Endothelial cell of umbilical vein (primary cell): ENCODE data around the gene CHCHD3. TPM values are rescaled to one million over a fixed set of nuclear protein-coding genes. Genes with fewer than 3 reads are reported as not detected.

Experiments
- BruUV-seq: library from RNA; stranded (reverse); fragments of 400-500 nt; replicated peaks from 2 replicates; lab custom pipeline; 2021; lab: Mats Ljungman, UMichigan
- CTCF ChIA-PET: fragments of 300-600, 350-600 bp; sonication (Branson Sonifier 250); formaldehyde crosslinking; loops from one replicate; lab custom pipeline; 2021; ENCODE audit warnings: antibody characterized with exemption, inconsistent platforms; lab: Charles Lee
- POLR2A ChIA-PET: fragments of 300-600, 350-600 bp; sonication (Branson Sonifier 250); formaldehyde crosslinking; loops from one replicate; lab custom pipeline; 2021; ENCODE audit warnings: antibody characterized with exemption, inconsistent platforms; lab: Charles Lee
- DNase-seq: peaks from one replicate; pipeline ENCODE4 v3.0.0-alpha.2; 2011; ENCODE audit warnings: low read depth, low spot score
- FAIRE-seq: peaks from 2 replicates; lab custom pipeline; 2011; peaks lifted over from hg19 to GRCh38; lab: Jason Lieb, UNC
- H2AFZ ChIP-seq: 2 replicates; pipeline ENCODE4 v1.6.0; 2012; ENCODE audit warnings: low read depth, low read length, control low read depth, inconsistent platforms
- H3K27ac ChIP-seq: 2 replicates; pipeline ENCODE4 v1.5.1; 2011; ENCODE audit warnings: low read depth, mild to moderate bottlenecking, control low read depth, low read length, moderate library complexity; ENCODE audit not compliant: insufficient read depth
- H3K27me3 ChIP-seq, 2 experiments: 2 replicates each; pipeline versions ENCODE4 v1.6.0 to v1.6.1; 2011; ENCODE audit warnings: low read length in 2 of 2, mixed read lengths in 1 of 2; ENCODE audit not compliant: control insufficient read depth in 2 of 2, insufficient read depth in 2 of 2
- H3K36me3 ChIP-seq, 2 experiments: 2 replicates in 1 of 2; 3 replicates in 1 of 2; pipeline ENCODE4 v1.5.1; 2011; ENCODE audit warnings: low read length in 2 of 2, mild to moderate bottlenecking in 1 of 2, moderate library complexity in 1 of 2; ENCODE audit not compliant: control insufficient read depth in 2 of 2, insufficient read depth in 2 of 2; ENCODE audit errors: extremely low read depth in 1 of 2
- H3K4me1 ChIP-seq: 3 replicates; pipeline ENCODE4 v1.5.1; 2011; ENCODE audit warnings: mild to moderate bottlenecking, low read length; ENCODE audit not compliant: control insufficient read depth, insufficient read depth; ENCODE audit errors: extremely low read depth
- H3K4me2 ChIP-seq: 2 replicates; pipeline ENCODE4 v1.6.1; 2011; ENCODE audit warnings: low read length, control low read depth, mixed read lengths; ENCODE audit not compliant: insufficient read depth
- H3K4me3 ChIP-seq, 3 experiments: fragments of 200-600 bp in 1 of 3; sonication (generic), shearing (Covaris generic) in 1 of 3; replicated peaks in 1 of 3; 2 replicates each; pipeline ENCODE4 v1.5.1; 2011 to 2016; ENCODE audit warnings: control low read depth in 3 of 3, low read length in 3 of 3, mild to moderate bottlenecking in 2 of 3, inconsistent platforms in 1 of 3, low read depth in 1 of 3, moderate library complexity in 1 of 3; ENCODE audit not compliant: insufficient read depth in 1 of 3
- H3K79me2 ChIP-seq: 2 replicates; pipeline ENCODE4 v1.6.0; 2012; ENCODE audit warnings: low read length, inconsistent platforms; ENCODE audit not compliant: control insufficient read depth, insufficient read depth
- H3K9ac ChIP-seq: replicated peaks from 2 replicates; pipeline ENCODE3; 2011; ENCODE audit warnings: low read length, control low read depth; ENCODE audit not compliant: insufficient read depth; ENCODE audit errors: extremely low read depth
- H3K9me1 ChIP-seq: replicated peaks from 3 replicates; pipeline ENCODE4 v1.6.0; 2011; ENCODE audit warnings: mild to moderate bottlenecking, low read length; ENCODE audit not compliant: control insufficient read depth, insufficient read depth; ENCODE audit errors: extremely low read depth
- H3K9me3 ChIP-seq: replicated peaks from 2 replicates; pipeline ENCODE4 v1.5.1; 2012; ENCODE audit warnings: low read length, inconsistent platforms; ENCODE audit not compliant: control insufficient read depth, insufficient read depth
- H4K20me1 ChIP-seq: replicated peaks from 2 replicates; pipeline ENCODE3; 2011; ENCODE audit warnings: mild to moderate bottlenecking, low read length; ENCODE audit not compliant: control insufficient read depth, insufficient read depth; ENCODE audit errors: extremely low read depth
- EZH2 ChIP-seq: IDR thresholded peaks from 2 replicates; pipeline ENCODE4 v1.6.1; 2012; ENCODE audit warnings: borderline replicate concordance, low read depth, mild to moderate bottlenecking, moderate library complexity, low read length, inconsistent platforms; ENCODE audit not compliant: severe bottlenecking
- FOS ChIP-seq: IDR thresholded peaks from 2 replicates; pipeline ENCODE4 v1.6.1; 2011; ENCODE audit warnings: mild to moderate bottlenecking, low read length, moderate library complexity, borderline replicate concordance; ENCODE audit not compliant: insufficient read depth
- JUN ChIP-seq: IDR thresholded peaks from 2 replicates; pipeline ENCODE4 v1.6.1; 2011; ENCODE audit warnings: borderline replicate concordance, low read depth; ENCODE audit not compliant: insufficient read length, insufficient read depth
- MAX ChIP-seq: IDR thresholded peaks from 2 replicates; pipeline ENCODE4 v1.6.1; 2011; ENCODE audit not compliant: insufficient read depth, insufficient read length
- MYC ChIP-seq: IDR thresholded peaks from one replicate; pipeline ENCODE4 v1.6.1; 2011; ENCODE audit warnings: mild to moderate bottlenecking, low read depth, low read length
- POLR2AphosphoS5 ChIP-seq: IDR thresholded peaks from 2 replicates; pipeline ENCODE4 v1.6.1; 2012; ENCODE audit warnings: low read depth, mild to moderate bottlenecking, control low read depth, low read length, moderate library complexity; ENCODE audit not compliant: insufficient read depth
- dilution Hi-C: fragments of 300-500 bp; cut with MboI; formaldehyde crosslinking; loops from one replicate; pipeline ENCODE4 v1.15.0; 2019; ENCODE audit warnings: low sequenced_read_pairs; ENCODE audit not compliant: extremely low pct_ligation_motif_present
- intact Hi-C: fragments of 100-400 bp; cut with micrococcal nuclease; formaldehyde crosslinking; loops from one replicate; pipeline ENCODE4 v1.10.0; 2022
- polyA plus RNA-seq, 4 experiments: library from polyadenylated mRNA; depleted of rRNA in 3 of 4; stranded (reverse) in 3 of 4; unstranded in 1 of 4; fragments of >200 nt; gene quantifications; 2 replicates each; pipeline versions ENCODE4 v1.2.1 to v1.2.3, GENCODE V29; 2011 to 2012; ENCODE audit warnings: missing spikeins in 1 of 4
- total RNA-seq: library from RNA; stranded (reverse); gene quantifications from 2 replicates; pipeline ENCODE4 v1.2.3, GENCODE V29; 2021
- TF ChIP-seq, protein P1 (sequence below), 2 donors: IDR thresholded peaks; 1 replicate in 1 of 2; 2 replicates in 1 of 2; pipeline ENCODE4 v1.5.1; 2011; ENCODE audit warnings: low read length in 2 of 2, mild to moderate bottlenecking in 2 of 2, moderate library complexity in 2 of 2, control low read depth in 1 of 2, inconsistent platforms in 1 of 2, low read depth in 1 of 2; ENCODE audit not compliant: insufficient read depth in 1 of 2; ENCODE audit errors: extremely low read depth in 1 of 2

The CHCHD3 gene
- total and polyA plus RNA-seq, 2 donors (not counting 3 experiments of a cell fraction or from before 2014, with no cell fraction given) = 22.0 to 63.7 TPM

- H3K4me3 ChIP-seq = no peak overlapping the region
- no peaks in the 10 kb centered on the region for H3K79me2 ChIP-seq
- no peaks in the 10 kb centered on the region for H4K20me1 ChIP-seq
- H3K9me1 ChIP-seq = no peaks in the 10 kb centered on the region
- no peaks in the 10 kb centered on the region for H3K27me3 ChIP-seq
- no peak for TF ChIP-seq FOS
- TF ChIP-seq POLR2AphosphoS5 = no peak
- TF ChIP-seq JUN = no peak
- TF ChIP-seq, protein P1, sequence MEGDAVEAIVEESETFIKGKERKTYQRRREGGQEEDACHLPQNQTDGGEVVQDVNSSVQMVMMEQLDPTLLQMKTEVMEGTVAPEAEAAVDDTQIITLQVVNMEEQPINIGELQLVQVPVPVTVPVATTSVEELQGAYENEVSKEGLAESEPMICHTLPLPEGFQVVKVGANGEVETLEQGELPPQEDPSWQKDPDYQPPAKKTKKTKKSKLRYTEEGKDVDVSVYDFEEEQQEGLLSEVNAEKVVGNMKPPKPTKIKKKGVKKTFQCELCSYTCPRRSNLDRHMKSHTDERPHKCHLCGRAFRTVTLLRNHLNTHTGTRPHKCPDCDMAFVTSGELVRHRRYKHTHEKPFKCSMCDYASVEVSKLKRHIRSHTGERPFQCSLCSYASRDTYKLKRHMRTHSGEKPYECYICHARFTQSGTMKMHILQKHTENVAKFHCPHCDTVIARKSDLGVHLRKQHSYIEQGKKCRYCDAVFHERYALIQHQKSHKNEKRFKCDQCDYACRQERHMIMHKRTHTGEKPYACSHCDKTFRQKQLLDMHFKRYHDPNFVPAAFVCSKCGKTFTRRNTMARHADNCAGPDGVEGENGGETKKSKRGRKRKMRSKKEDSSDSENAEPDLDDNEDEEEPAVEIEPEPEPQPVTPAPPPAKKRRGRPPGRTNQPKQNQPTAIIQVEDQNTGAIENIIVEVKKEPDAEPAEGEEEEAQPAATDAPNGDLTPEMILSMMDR (IDR thresholded peaks at IDR 0.05; ENCODE audit: extremely low read depth in 1 of 2, insufficient read depth in 1 of 2, low read depth in 1 of 2, low read length in 2 of 2) = no peak
- ChIA-PET POLR2A (no interaction called here), CTCF (interaction anchor here (0.9 to 2.1 kb wide), 3 partner anchors 12 to 20 kb away, joined by 3 to 7 read pairs (median 5); no protein-coding TSS in a partner anchor)
- H3K4me1 ChIP-seq = no peaks in the 10 kb centered on the region
- no peaks in the 10 kb centered on the region for H3K9me3 ChIP-seq
- H3K4me2 ChIP-seq = no peak overlapping the region
- H3K27ac ChIP-seq = no peak overlapping the region
- dilution Hi-C loops = no loop called here
- no peak overlapping the region for H3K9ac ChIP-seq
- intact Hi-C loops = no loop called here
- H3K36me3 ChIP-seq = no peaks in the 10 kb centered on the region
- no TSS peak for BruUV-seq
- DNase-seq (no peak), FAIRE-seq (no peak)
- no peak overlapping the region for H2AFZ ChIP-seq
Observed at GRCh38 chr7:132817949-132818348, 263.9 kb downstream of the CHCHD3 start.

GRCh38 chr7:132815696-132816311 is 266.1 kb downstream of the CHCHD3 start:
- BruUV-seq = no TSS peak
- Histone ChIP-seq H3K4me2 (no peak overlapping the region), H3K9me3 (no peaks in the 10 kb centered on the region), H3K36me3 (no peaks in the 10 kb centered on the region), H3K4me1 (no peaks in the 10 kb centered on the region), H2AFZ (no peak overlapping the region), H3K27me3 (no peaks in the 10 kb centered on the region), H3K4me3 (no peak overlapping the region), H3K9me1 (no peaks in the 10 kb centered on the region), H3K9ac (no peak overlapping the region), H3K79me2 (no peaks in the 10 kb centered on the region), H3K27ac (no peak overlapping the region), H4K20me1 (no peaks in the 10 kb centered on the region)
- dilution Hi-C loops (no loop called here), intact Hi-C loops (no loop called here)
- POLR2A ChIA-PET = no interaction called here
- peak; percentile 43 for FAIRE-seq
- CTCF ChIA-PET = interaction anchor here (2.1 kb wide), 1 partner anchor 10 kb away, joined by 7 read pairs; no protein-coding TSS in a partner anchor
- DNase-seq = peak; percentile 49
- TF ChIP-seq JUN = no peak
- no peak for TF ChIP-seq MYC
- TF ChIP-seq EZH2 = no peak
- TF ChIP-seq MAX = no peak
- TF ChIP-seq FOS = no peak
